Stimulated activated CD4-positive, alpha-beta T cell treated with anti-CD3 and anti-CD28 coated beads, TNF-alpha, amount 100 ng/mL, for 48 hours (primary cell): ENCODE data around the gene VAPA.

Experiments used
- DNase-seq, 3 donors: peaks; one replicate each; pipeline ENCODE4 v3.0.0-alpha.2; 2020; ENCODE audit warnings: low read depth in 3 of 3

The VAPA gene, protein sequence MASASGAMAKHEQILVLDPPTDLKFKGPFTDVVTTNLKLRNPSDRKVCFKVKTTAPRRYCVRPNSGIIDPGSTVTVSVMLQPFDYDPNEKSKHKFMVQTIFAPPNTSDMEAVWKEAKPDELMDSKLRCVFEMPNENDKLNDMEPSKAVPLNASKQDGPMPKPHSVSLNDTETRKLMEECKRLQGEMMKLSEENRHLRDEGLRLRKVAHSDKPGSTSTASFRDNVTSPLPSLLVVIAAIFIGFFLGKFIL

DNA sequence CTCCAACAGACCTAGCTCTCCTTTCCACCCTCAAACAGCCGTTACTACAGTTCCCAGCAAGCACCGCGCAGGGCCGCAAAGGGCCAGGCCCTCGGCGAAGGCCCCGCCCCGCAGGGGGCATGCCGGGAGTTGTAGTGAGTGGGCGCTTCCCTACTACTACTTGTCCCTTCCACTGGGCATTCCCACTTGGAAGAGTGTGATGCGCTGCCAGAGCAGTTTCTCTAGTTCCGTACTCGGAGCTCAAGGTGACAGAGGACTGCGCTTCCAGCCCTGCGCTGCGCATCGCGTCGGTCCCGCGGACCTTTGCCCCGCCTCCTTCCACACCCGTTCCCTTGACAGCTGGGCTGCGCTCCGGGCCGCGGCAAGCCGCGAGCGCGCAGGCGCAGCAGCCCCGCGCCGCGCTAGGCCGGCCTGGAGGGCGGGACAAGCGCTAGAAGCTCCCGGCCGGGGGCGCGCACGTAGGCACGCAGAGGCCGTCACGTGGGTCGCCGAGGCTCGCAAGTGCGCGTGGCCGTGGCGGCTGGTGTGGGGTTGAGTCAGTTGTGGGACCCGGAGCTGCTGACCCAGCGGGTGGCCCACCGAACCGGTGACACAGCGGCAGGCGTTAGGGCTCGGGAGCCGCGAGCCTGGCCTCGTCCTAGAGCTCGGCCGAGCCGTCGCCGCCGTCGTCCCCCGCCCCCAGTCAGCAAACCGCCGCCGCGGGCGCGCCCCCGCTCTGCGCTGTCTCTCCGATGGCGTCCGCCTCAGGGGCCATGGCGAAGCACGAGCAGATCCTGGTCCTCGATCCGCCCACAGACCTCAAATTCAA is at the start of gene VAPA:
Gene VAPA (plus strand): TSS at position 491 of the 808 bp plus-strand sequence. CDS start 241 bp downstream, at position 732.
- peak; percentile 80 to 89 (median 88) for DNase-seq

DNA sequence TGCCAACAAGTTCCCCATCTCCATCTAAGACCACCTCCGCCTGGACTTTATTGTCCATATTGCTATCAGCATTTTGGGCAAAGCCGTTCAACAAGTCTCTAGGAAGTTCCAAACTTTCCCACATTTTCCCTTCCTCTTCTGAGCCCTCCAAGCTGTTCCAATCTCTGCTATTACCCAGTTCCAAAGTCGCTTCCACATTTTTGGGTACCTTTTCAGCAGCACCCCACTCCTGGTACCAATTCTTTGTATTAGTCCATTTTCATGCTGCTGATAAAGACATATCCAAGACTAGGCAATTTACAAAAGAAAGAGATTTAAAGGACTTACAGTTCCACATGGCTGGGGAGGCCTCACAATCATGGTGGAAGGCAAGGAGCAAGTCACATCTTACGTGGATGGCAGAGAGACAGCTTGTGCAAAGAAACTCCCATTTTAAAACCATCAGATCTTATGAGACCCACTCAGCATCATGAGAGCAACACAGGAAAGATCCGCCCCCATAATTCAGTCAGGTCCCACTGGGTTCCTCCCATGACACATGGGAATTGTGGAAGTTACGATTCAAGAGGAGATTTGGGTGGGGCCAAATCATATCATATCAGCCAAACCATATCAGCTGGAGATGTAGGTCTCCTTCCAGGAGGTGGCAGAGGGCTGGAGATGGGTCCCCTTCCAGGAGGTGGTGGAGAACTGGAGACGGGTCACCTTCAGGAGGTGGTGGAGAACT is 47.9 kb upstream of the VAPA start:
- DNase-seq = no peak

DNA sequence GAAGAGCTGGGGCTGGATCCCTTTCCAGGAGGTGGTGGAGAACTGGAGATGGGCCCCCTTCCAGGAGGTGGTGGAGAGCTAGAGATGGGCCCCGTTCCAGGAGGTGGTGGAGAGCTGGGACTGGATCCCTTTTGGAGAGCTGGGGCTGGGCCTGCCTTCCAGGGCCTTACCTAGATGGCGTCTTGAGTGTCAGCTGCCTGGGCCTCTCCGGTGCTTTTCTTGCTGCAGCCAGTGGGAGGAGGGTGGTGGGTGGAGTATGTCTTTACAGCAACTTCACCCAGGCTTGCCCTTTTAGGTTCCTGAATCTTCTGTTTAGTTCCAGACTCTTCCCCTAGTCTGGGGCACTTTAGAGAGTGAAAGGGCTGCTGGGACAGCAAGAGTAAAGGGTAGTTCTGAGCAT is 47.2 kb upstream of the VAPA start:
- DNase-seq = no peak

DNA sequence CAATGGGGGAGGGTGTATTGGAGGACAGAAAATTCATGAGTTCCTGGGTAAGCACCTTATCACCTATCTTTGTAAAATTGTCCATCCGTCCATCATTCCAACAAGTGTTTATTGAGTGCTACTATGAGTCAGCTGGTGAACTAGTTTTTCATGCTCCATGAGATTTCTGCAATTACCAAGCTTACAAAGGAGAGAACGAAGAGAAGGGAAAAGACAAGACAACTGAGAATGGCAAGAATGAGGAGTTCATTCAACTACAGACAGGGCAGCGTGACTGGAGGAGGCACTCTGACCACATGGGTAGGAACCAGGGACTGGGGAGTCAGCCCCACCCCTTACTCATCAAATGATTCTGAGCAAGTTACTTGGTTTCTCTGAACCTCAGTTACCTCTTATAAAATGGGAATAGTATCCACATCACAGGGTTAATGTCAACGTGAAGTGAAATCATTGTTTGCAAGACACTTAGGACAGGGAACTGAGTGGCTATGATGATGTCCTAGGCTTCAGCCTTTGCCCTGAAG is 46.7 kb upstream of the VAPA start:
- no peak for DNase-seq

DNA sequence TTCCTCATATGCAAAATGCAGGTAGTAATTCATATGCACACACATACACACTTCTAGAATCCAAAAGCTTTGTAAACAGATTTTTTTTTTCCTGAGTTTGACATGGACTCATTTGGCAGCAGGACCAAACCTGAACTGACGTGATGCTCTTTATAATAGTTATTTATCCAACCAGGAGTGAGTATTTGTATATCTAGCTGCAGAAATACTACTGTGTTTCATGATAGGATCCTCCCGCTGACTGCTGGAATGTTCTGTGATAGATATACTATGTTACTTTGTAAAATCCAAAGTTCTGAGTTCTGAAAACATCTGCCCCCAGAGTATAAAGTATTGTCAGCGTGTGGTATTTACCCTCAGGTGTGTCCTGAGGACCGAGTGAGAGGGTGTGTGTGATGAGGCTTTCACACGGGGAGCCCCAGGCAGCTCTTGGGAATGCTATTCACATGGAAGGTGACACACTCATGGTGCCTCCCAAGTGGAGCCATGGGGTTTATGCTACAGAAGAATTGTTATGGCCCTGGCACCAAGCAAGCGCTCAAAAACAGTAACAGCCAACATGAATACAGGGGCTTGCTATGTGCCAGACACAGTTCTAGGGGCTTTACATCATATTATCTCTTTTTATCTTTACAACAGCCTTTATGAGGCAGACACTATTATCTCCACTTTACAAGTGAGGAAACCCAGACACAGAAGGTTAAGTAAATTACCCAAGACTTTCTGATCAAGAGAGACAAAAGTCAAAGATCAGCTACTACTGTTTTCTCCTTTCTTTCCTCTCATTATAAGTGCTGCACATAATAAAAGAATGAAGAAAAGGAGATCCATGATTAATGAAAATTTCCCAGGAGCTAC is 44.7 kb upstream of the VAPA start:
- no peak for DNase-seq

DNA sequence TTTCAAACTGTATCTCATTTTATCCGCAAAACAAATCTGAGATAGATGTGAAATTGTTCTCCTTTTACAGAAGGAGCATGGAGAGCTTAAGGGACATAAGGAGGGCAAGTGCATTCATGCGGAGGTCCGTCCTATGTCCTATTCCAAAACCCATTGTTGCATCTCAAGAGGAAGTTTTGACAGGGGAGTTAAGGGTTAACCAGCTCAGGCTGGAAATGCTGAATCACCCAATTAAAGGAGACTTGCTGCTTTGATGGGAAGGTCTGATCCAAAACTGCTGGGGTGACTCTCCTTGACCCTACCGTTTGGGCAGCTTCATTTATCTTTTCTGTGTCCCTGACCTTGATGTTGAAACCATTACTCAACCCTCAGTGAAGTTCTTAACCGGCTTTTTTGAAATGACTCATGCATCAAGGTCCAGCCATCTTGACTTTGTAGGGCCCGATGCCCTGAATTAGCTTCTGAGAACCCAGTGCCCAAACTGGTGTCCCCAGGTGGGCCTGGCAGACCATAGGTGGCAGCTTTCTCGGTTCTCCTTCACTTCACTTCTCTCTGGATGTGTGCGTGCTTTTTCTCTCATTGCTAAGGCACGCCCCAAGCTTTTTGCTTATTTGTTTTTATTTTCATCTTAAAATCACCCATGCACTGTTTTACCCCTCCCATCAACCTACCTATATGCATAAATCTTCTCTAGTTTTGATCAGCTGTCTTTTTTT is 43.9 kb upstream of the VAPA start:
- DNase-seq = no peak

DNA sequence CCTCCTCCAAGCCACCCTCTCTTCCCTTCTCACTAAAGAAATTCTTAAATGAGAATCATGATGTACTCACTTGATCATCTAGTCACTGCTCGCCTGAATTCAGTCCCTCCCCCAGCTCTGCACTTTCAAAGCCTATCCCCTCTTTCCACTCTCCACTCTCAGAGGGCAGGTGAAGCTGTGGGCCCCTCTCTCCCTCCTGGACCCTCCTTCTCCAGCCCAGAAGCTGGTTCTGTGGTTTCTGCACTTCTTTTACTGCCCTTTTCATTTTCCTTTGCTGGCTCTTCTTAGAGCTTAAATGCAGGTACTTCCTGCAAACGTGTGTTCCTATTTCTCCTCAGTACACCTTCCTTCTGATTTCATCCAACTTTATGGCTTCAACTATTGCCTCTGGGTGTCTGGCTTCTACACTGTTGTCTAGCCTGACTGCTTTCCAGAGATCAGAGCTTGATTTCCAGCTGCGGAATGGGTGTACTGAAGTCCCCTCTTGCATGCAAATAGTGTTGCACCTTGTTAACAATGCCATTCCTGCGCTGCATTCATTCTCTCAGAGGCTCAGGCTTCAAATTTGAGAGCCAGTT is 43.3 kb upstream of the VAPA start:
- no peak for DNase-seq

DNA sequence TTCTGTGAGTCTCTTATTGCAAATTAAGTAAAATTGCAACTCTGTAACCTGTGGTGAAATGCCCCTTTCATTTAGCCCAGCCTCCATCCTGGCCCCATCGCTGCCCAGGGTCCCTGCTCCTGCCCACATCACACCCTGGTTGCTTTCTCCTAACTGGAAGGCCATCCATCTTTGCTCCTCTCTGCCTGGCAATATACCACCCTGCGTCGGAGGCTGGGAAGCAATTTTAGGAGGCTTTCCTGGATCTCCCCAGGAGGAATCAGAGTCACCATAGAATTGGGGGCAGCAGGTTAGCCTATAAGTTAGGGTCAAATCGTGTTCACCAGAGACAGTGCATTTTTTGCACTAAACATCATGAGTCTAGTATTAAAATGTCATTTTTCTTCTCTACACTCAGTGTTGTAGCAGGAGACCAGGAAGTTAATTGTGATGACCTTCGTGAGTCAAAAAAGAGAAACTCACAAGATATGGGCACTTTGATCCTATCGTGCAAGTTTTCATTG is 42.5 kb upstream of the VAPA start:
- no peak for DNase-seq

DNA sequence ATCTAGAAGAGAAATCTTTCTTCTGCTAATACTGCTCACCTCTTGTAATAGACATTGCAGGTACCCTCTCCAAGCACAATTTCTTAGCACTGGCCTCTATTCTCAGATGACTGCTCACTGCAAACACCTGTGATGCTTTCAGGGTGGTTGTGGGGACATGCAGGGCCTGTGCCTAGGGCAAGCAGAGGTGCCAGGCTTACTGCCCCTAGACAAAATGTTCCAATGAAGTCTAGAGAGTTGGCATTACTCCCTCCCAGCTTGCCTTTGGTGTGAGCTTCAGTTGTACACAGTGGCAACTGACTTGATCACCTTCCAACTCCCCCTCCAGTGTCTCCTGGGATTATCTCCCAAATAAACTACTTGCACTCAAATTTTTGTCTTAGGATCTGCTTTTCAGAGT is 41.0 kb upstream of the VAPA start:
- DNase-seq = no peak

DNA sequence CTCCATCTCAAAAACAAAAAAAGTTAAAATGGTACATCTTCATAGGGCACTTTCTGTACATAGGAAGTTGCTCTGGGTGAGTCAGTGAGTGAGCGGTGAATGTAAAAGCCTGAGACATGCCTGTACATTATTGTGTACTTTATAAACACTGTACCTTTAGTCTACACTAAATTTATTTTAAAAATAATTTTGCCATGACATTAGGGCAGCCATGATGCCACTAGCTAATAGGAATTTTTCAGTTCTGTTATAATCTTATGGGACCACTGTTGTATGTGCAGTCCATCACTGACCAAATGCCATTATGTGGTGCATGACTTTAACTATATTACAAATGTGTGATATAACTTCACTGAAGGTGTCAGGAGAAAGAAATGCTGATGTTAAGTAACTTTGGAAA is 39.1 kb upstream of the VAPA start:
- no peak for DNase-seq

DNA sequence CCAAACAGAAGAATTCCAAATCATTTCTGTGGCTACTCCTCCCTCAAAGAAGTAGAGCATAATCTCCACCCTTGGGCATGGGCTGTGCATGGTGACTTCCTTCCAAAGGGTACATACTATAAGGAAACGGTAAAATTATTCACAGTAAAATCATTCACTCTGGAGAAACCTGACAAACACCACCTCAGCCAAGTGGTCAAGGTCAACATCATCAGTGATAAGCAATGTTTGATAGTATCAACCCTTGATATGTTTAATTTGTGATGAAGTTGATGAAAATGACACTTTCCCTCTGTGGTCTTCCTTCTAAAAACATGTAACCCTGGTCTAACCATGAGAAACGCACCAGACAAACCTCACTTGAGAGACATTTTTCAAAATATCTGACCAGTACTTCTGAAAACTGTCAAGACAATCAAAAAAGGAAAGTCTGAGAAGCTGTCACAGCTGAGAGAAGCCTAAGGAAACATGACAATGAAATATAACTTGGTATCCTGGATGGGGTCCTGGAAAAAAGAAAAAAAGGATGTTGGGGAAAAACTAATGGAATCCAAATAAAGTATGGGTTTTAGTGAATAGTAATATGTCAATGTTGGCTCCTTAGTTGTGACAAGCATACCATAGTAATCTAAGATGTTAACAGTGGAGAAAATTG is 37.5 kb upstream of the VAPA start:
- no peak for DNase-seq

DNA sequence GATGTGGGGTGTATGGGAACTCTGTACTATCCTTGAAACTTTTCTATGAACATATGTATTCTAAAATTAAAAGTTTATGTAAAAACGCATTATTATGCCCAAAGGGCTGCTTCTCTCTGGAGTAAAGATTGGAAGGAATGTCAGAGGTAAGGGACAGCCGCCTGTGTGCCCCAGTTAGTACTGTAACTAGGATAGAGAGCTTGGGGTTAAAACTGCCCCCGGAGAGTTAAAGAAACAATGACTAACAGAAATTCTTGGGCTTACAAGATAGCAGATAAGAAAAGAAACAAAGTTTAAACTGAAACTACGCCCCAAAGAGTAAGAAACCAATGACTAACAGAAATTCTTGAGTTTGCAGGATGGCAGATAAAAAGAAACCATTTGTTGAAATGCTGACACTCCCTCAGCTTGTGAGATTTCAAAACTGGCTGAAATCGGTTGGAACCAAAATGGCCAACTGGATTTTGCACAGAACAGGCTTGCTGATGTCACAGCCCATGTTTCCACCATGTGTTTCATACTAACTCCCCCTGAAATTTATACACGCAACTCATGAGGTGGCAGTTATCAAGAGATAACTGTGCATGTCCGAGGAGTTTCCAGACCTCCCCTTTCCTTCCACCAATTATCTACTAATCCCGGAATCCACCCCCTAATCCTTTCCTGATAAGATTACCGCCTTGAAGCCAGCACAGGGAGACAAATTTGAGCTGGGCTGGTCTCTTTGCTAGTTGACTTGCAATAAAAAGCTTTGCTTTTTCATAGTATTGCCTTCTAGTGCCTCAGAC is 36.8 kb upstream of the VAPA start:
- DNase-seq = no peak

DNA sequence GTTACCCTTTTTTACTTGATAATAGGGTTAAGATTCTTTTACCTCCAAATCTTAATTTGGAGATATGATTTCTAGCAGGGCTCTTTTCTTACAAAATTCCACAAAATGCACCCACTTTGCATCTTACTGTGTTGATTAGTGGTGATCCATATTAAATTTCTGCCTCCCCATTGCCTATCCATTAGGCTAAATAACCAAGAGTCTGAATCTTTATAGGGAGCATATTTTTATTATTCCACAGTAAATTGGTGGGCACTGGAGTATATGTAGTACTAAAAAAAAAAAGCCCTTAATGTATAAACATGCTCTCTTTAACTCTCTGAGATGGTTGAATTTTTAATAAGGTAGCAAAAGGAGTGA is 36.2 kb upstream of the VAPA start:
- DNase-seq = no peak

DNA sequence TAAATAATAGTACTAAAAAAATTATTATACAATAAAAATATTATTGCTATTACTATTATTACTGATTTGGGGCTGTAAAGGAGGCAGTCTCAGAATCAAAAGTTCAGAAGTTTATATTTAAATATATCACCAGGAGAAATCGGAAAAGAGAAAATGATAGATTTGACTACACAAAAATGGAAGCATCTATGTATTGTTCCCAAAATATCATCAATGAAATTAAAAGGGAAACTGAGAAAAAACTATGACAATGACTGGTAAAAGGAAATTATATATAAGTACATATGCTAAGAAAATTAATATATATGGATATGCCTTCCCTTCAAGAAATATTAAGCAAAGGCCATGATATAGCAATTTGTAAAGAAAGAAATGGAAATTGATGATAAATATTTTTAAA is 35.7 kb upstream of the VAPA start:
- DNase-seq = no peak

DNA sequence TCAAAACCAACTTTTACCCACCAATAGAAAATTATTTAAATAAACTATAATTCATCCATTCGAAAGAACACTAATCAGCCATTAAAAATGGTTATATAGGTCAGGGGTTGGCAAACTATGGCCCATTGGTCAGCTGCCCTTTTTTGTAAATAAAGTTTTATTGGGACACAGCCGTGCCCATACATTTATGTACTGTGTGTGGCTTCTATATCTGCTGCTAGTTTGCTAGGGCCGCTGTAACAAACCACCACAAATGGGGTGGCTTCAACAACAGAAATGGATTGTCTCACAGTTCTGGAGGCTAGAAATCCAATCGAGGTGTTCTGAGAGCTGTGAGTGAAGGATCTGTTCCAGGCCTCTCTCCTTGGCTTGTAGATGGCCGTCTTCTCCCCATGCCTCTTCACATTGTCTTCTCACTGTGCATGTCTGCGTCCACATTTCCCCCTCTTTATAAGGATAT is 35.0 kb upstream of the VAPA start:
- no peak for DNase-seq

DNA sequence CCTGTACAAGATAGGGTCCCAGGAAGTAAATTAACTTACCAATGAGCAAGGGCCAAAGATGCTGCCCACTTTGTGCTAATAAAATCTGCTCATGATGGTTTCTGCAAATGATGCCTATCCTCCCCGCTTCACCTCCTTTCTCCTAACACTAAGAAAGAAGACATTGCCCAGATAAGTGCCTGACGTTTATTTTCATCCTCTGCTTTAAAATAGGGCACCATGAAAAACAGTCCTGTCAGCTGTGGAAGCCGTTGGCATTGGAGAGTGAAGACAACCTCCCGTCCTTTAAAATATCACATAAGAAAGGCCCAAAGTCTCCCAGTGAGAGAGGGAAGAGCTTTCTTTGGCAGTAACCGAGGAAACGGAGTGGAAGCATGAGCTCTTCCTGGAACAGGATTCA is 29.7 kb upstream of the VAPA start:
- DNase-seq = no peak

DNA sequence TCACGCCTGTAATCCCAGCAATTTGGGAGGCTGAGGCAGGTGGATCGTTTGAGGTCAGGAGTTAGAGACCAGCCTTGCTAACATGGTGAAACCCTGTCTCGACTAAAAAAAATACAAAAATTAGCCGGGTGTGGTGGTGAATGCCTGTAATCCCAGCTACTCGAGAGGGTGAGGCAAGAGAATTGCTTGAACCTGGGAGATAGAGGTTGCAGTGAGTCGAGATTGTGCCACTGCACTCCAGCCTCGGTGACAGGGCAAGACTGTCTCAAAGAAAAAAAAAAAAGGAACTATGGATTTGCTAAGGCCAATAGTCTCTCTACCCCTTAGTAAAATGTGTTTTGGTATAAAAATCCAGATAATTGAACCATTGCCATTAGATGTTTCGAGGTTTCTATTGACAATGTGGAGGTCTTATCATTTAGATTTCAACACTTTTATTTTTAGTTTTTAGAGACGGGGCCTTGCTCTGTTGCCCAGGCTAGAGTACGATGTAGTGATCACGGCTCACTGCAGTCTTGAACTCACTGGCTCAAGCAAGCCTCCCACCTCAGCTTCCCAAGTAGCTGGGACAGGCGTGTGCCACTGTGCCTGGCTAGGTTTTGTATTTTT is 29.2 kb upstream of the VAPA start:
- DNase-seq = no peak

DNA sequence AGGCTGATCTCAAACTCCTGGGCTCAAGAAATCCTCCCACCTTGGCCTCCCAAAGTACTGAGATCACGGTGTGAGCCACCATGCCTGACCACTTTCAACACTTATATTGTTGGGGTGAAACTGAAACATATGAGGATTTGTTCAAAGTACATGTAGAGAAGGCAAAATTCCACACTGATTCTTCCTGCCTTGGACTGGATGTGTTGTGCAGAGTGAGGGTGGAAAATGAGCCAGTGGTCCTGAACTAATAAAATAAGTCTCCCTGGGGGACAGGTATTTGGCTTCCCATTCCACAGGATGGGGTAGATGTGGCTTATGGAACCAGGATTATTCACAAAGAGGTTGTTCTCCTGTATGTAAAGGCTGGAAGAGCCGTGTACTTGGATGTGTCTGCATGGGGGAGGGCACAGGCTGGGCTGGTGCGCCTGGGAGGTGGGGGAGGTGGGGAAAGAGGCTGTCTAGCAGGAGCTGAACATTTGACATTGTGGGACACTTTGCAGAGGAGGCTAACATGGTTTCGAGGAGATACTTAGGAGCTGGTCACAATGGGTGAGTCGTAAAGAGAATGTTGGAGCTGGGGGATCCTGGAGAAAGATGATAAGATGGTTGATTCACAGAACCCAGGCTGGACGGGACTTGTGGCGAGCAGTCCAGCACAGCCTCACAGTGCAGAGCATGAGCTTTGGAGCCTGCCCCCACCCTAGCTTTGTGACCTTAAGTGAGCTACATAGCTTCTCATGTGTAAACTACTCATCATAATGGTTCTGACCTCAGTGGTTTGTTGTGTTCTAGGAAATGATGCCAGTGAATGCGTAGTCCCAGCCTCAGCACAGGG is 28.4 kb upstream of the VAPA start, which contains the start of gene TXNDC2:
Gene TXNDC2 (plus strand): TSS at position 804 of the 835 bp plus-strand sequence. CDS start 708 bp downstream, outside the sequence.
- DNase-seq = no peak
